Measurements from ENCODE around the gene GARIN5A.
"Not testable (repeated sequence)": the region's sequence is repeated elsewhere in the genome, so short reads cannot be mapped to it uniquely, and the experiment has no call there.

The GARIN5A gene

GRCh38 chr19:50455992-50456391 lies 20.7 kb downstream of the GARIN5A start:
- Histone ChIP-seq H3K4me1 (ENCODE audit: control insufficient read depth, insufficient read depth, low read length) (no peaks in the 10 kb centered on the region), H3K4me3 (ENCODE audit: low read depth, low read length) (no peak overlapping the region), H3K27me3 (ENCODE audit: control insufficient read depth, insufficient read depth, low read length) (peaks cover 13% of the 10 kb centered on the region), H3K9ac (ENCODE audit: low read depth, low read length) (no peak overlapping the region), H3K9me3 (ENCODE audit: control insufficient read depth, insufficient read depth, low read length) (no peaks in the 10 kb centered on the region), H3K36me3 (ENCODE audit: control insufficient read depth, insufficient read depth, low read length) (no peaks in the 10 kb centered on the region)

- Histone ChIP-seq H3K36me3 (ENCODE audit: control insufficient read depth, insufficient read depth, low read length) (no peaks in the 10 kb centered on the region), H3K27me3 (ENCODE audit: control insufficient read depth, insufficient read depth, low read length) (peaks cover 15% of the 10 kb centered on the region), H3K4me1 (ENCODE audit: control insufficient read depth, insufficient read depth, low read length) (no peaks in the 10 kb centered on the region)
These were observed 23.4 kb downstream of the GARIN5A start for GRCh38 chr19:50453243-50453642.

GRCh38 chr19:50451223-50451534 lies 25.5 kb downstream of the GARIN5A start:
- Histone ChIP-seq H3K36me3 (ENCODE audit: control insufficient read depth, insufficient read depth, low read length) (no peaks in the 10 kb centered on the region), H3K4me1 (ENCODE audit: control insufficient read depth, insufficient read depth, low read length) (no peaks in the 10 kb centered on the region), H3K9ac (ENCODE audit: low read depth, low read length) (no peak overlapping the region), H3K27me3 (ENCODE audit: control insufficient read depth, insufficient read depth, low read length) (peaks cover 6% of the 10 kb centered on the region), H3K9me3 (ENCODE audit: control insufficient read depth, insufficient read depth, low read length) (no peaks in the 10 kb centered on the region), H3K4me3 (ENCODE audit: low read depth, low read length) (peak overlapping the region; percentile 53)

More at GRCh38 chr19:50453243-50453642, 23.4 kb downstream of the GARIN5A start:
- Histone ChIP-seq H3K9me3 (ENCODE audit: control insufficient read depth, insufficient read depth, low read length) (no peaks in the 10 kb centered on the region), H3K9ac (ENCODE audit: low read depth, low read length) (no peak overlapping the region), H3K4me3 (ENCODE audit: low read depth, low read length) (no peak overlapping the region)

- H3K4me1 ChIP-seq (ENCODE audit: control insufficient read depth, insufficient read depth, low read length), result no peaks in the 10 kb centered on the region
- peak overlapping the region; percentile 53 for H3K4me3 ChIP-seq (ENCODE audit: low read depth, low read length)
- H3K9ac ChIP-seq (ENCODE audit: low read depth, low read length), result no peak overlapping the region
- H3K27me3 ChIP-seq (ENCODE audit: control insufficient read depth, insufficient read depth, low read length), result peaks cover 6% of the 10 kb centered on the region
- no peaks in the 10 kb centered on the region for H3K36me3 ChIP-seq (ENCODE audit: control insufficient read depth, insufficient read depth, low read length)
- no peaks in the 10 kb centered on the region for H3K9me3 ChIP-seq (ENCODE audit: control insufficient read depth, insufficient read depth, low read length)
These were observed 26.1 kb downstream of the GARIN5A start for GRCh38 chr19:50450369-50451222.

- H3K4me1 ChIP-seq (ENCODE audit: control insufficient read depth, insufficient read depth, low read length), result no peaks in the 10 kb centered on the region
- H3K4me3 ChIP-seq (ENCODE audit: low read depth, low read length), result no peak overlapping the region
- H3K9ac ChIP-seq (ENCODE audit: low read depth, low read length), result no peak overlapping the region
- no peaks in the 10 kb centered on the region for H3K36me3 ChIP-seq (ENCODE audit: control insufficient read depth, insufficient read depth, low read length)
- H3K9me3 ChIP-seq (ENCODE audit: control insufficient read depth, insufficient read depth, low read length), result no peaks in the 10 kb centered on the region
- H3K27me3 ChIP-seq (ENCODE audit: control insufficient read depth, insufficient read depth, low read length), result peaks cover 6% of the 10 kb centered on the region
These were observed 27.3 kb downstream of the GARIN5A start for GRCh38 chr19:50449236-50449899.

- Histone ChIP-seq H3K9ac (ENCODE audit: low read depth, low read length) (no peak overlapping the region), H3K36me3 (ENCODE audit: control insufficient read depth, insufficient read depth, low read length) (no peaks in the 10 kb centered on the region), H3K4me1 (ENCODE audit: control insufficient read depth, insufficient read depth, low read length) (no peaks in the 10 kb centered on the region), H3K9me3 (ENCODE audit: control insufficient read depth, insufficient read depth, low read length) (no peaks in the 10 kb centered on the region), H3K27me3 (ENCODE audit: control insufficient read depth, insufficient read depth, low read length) (peaks cover 6% of the 10 kb centered on the region), H3K4me3 (ENCODE audit: low read depth, low read length) (no peak overlapping the region)
These were observed 28.9 kb downstream of the GARIN5A start for GRCh38 chr19:50447750-50448149.

- H3K36me3 ChIP-seq (ENCODE audit: control insufficient read depth, insufficient read depth, low read length), result no peaks in the 10 kb centered on the region
These were observed 29.6 kb downstream of the GARIN5A start for GRCh38 chr19:50447053-50447452.

GRCh38 chr19:50444059-50444458 lies 32.6 kb downstream of the GARIN5A start:
- Histone ChIP-seq H3K4me1 (ENCODE audit: control insufficient read depth, insufficient read depth, low read length) (no peaks in the 10 kb centered on the region), H3K4me3 (ENCODE audit: low read depth, low read length) (no peak overlapping the region), H3K36me3 (ENCODE audit: control insufficient read depth, insufficient read depth, low read length) (no peaks in the 10 kb centered on the region), H3K9ac (ENCODE audit: low read depth, low read length) (no peak overlapping the region), H3K27me3 (ENCODE audit: control insufficient read depth, insufficient read depth, low read length) (no peaks in the 10 kb centered on the region), H3K9me3 (ENCODE audit: control insufficient read depth, insufficient read depth, low read length) (no peaks in the 10 kb centered on the region)

More at GRCh38 chr19:50447053-50447452, 29.6 kb downstream of the GARIN5A start:
- no peak overlapping the region for H3K9ac ChIP-seq (ENCODE audit: low read depth, low read length)
- H3K27me3 ChIP-seq (ENCODE audit: control insufficient read depth, insufficient read depth, low read length), result peaks cover 6% of the 10 kb centered on the region
- H3K4me3 ChIP-seq (ENCODE audit: low read depth, low read length), result no peak overlapping the region
- H3K4me1 ChIP-seq (ENCODE audit: control insufficient read depth, insufficient read depth, low read length), result no peaks in the 10 kb centered on the region
- no peaks in the 10 kb centered on the region for H3K9me3 ChIP-seq (ENCODE audit: control insufficient read depth, insufficient read depth, low read length)

- not testable (repeated sequence) for H3K9me3 ChIP-seq (ENCODE audit: control insufficient read depth, insufficient read depth, low read length); H3K36me3 ChIP-seq (ENCODE audit: control insufficient read depth, insufficient read depth, low read length); H3K9ac ChIP-seq (ENCODE audit: low read depth, low read length); H3K27me3 ChIP-seq (ENCODE audit: control insufficient read depth, insufficient read depth, low read length); H3K4me3 ChIP-seq (ENCODE audit: low read depth, low read length); H3K4me1 ChIP-seq (ENCODE audit: control insufficient read depth, insufficient read depth, low read length)
These were observed 37.5 kb downstream of the GARIN5A start for GRCh38 chr19:50439130-50439529.

- H3K27me3 ChIP-seq (ENCODE audit: control insufficient read depth, insufficient read depth, low read length), result no peaks in the 10 kb centered on the region
- no peaks in the 10 kb centered on the region for H3K36me3 ChIP-seq (ENCODE audit: control insufficient read depth, insufficient read depth, low read length)
- peaks cover 6% of the 10 kb centered on the region for H3K4me1 ChIP-seq (ENCODE audit: control insufficient read depth, insufficient read depth, low read length)
- H3K9me3 ChIP-seq (ENCODE audit: control insufficient read depth, insufficient read depth, low read length), result no peaks in the 10 kb centered on the region
- H3K9ac ChIP-seq (ENCODE audit: low read depth, low read length), result no peak overlapping the region
- H3K4me3 ChIP-seq (ENCODE audit: low read depth, low read length), result no peak overlapping the region
These were observed 38.7 kb downstream of the GARIN5A start for GRCh38 chr19:50437862-50438449.

GRCh38 chr19:50435627-50436026 lies 41.0 kb downstream of the GARIN5A start:
- no peak overlapping the region for H3K4me3 ChIP-seq (ENCODE audit: low read depth, low read length)
- peaks cover 4% of the 10 kb centered on the region for H3K27me3 ChIP-seq (ENCODE audit: control insufficient read depth, insufficient read depth, low read length)
- H3K36me3 ChIP-seq (ENCODE audit: control insufficient read depth, insufficient read depth, low read length), result no peaks in the 10 kb centered on the region
- H3K9ac ChIP-seq (ENCODE audit: low read depth, low read length), result no peak overlapping the region
- H3K4me1 ChIP-seq (ENCODE audit: control insufficient read depth, insufficient read depth, low read length), result peaks cover 11% of the 10 kb centered on the region
- no peaks in the 10 kb centered on the region for H3K9me3 ChIP-seq (ENCODE audit: control insufficient read depth, insufficient read depth, low read length)

- no peaks in the 10 kb centered on the region for H3K9me3 ChIP-seq (ENCODE audit: control insufficient read depth, insufficient read depth, low read length)
- H3K4me1 ChIP-seq (ENCODE audit: control insufficient read depth, insufficient read depth, low read length), result peaks cover 11% of the 10 kb centered on the region
- H3K27me3 ChIP-seq (ENCODE audit: control insufficient read depth, insufficient read depth, low read length), result peaks cover 4% of the 10 kb centered on the region
- H3K9ac ChIP-seq (ENCODE audit: low read depth, low read length), result no peak overlapping the region
- no peaks in the 10 kb centered on the region for H3K36me3 ChIP-seq (ENCODE audit: control insufficient read depth, insufficient read depth, low read length)
- no peak overlapping the region for H3K4me3 ChIP-seq (ENCODE audit: low read depth, low read length)
These were observed 41.4 kb downstream of the GARIN5A start for GRCh38 chr19:50435221-50435620.
